OCI-LY3 (cell line): ENCODE data around the gene ITGA11.

Experiments
- H2AFZ ChIP-seq: fragments of 200-600, 300-600 bp; shearing (Covaris generic); 2 replicates; pipeline ENCODE4 v1.6.0; 2014; ENCODE audit warnings: antibody characterized with exemption, low read depth, low read length
- H3K27ac ChIP-seq: fragments of 200-600, 300-600 bp; sonication (generic); 2 replicates; pipeline ENCODE4 v1.5.1; 2014; ENCODE audit warnings: mild to moderate bottlenecking, low read length, moderate library complexity, mixed read lengths
- H3K27me3 ChIP-seq: fragments of 200-600, 300-600 bp; sonication (generic); 2 replicates; pipeline ENCODE4 v1.6.1; 2014; ENCODE audit warnings: low read depth, low read length, mixed read lengths
- H3K36me3 ChIP-seq: fragments of 200-600, 300-600 bp; sonication (generic); replicated peaks from 2 replicates; pipeline ENCODE3; 2014; ENCODE audit warnings: low read depth, low read length, mixed read lengths
- H3K4me1 ChIP-seq: fragments of 300-600, 200-600 bp; sonication (generic); 2 replicates; pipeline ENCODE4 v1.6.1; 2014; ENCODE audit warnings: low read length, mixed read lengths
- H3K4me2 ChIP-seq: fragments of 200-600, 300-600 bp; sonication (generic); 2 replicates; pipeline ENCODE4 v1.6.1; 2014; ENCODE audit warnings: low read length, mixed read lengths
- H3K4me3 ChIP-seq: fragments of 300-600, 200-600 bp; sonication (generic); 2 replicates; pipeline ENCODE4 v1.5.1; 2014; ENCODE audit warnings: antibody characterized with exemption, mild to moderate bottlenecking, low read length, moderate library complexity
- H3K79me2 ChIP-seq: fragments of 300-600, 200-600 bp; shearing (Covaris generic); 2 replicates; pipeline ENCODE4 v1.6.1; 2014; ENCODE audit warnings: mild to moderate bottlenecking, low read length, mixed read lengths
- H3K9ac ChIP-seq: fragments of 300-600, 200-600 bp; shearing (Covaris generic); 2 replicates; pipeline ENCODE4 v1.6.0; 2014; ENCODE audit warnings: mild to moderate bottlenecking, low read length, moderate library complexity
- H3K9me3 ChIP-seq: fragments of 200-600, 300-600 bp; shearing (Covaris generic); 2 replicates; pipeline ENCODE4 v1.6.1; 2014; ENCODE audit warnings: low read length, mixed read lengths; ENCODE audit not compliant: insufficient read depth
- H4K20me1 ChIP-seq: fragments of 200-600, 300-600 bp; sonication (generic); 2 replicates; pipeline ENCODE4 v1.6.1; 2016; ENCODE audit warnings: low read length, mixed read lengths; ENCODE audit not compliant: insufficient read depth
- CTCF ChIP-seq: fragments of 200-600, 300-600 bp; sonication (generic); IDR thresholded peaks from 2 replicates; pipeline ENCODE4 v1.5.1; 2014; ENCODE audit warnings: antibody characterized with exemption, low read length, low read depth
- EZH2phosphoT487 ChIP-seq: fragments of 200-600 bp; shearing (Covaris generic); IDR thresholded peaks from 2 replicates; pipeline ENCODE4 v1.6.1; 2018; ENCODE audit warnings: antibody characterized with exemption, mixed run types, low read depth

Gene ITGA11

GRCh38 chr15:68256675-68257450, 175.1 kb downstream of the ITGA11 start:
- no peak overlapping the region for H3K4me2 ChIP-seq
- no peak overlapping the region for H3K4me3 ChIP-seq
- H3K9ac ChIP-seq = no peak overlapping the region
- peaks cover 14% of the 10 kb centered on the region; the same call in 1 of the 2 replicates for H3K4me1 ChIP-seq
- no peaks in the 10 kb centered on the region for H3K9me3 ChIP-seq
- H4K20me1 ChIP-seq = no peaks in the 10 kb centered on the region
- H2AFZ ChIP-seq = no peak overlapping the region
- TF ChIP-seq CTCF (no peak), EZH2phosphoT487 (no peak)
- H3K27me3 ChIP-seq = no peaks in the 10 kb centered on the region
- H3K36me3 ChIP-seq = no peaks in the 10 kb centered on the region
- H3K79me2 ChIP-seq = no peaks in the 10 kb centered on the region
- no peak overlapping the region for H3K27ac ChIP-seq

DNA sequence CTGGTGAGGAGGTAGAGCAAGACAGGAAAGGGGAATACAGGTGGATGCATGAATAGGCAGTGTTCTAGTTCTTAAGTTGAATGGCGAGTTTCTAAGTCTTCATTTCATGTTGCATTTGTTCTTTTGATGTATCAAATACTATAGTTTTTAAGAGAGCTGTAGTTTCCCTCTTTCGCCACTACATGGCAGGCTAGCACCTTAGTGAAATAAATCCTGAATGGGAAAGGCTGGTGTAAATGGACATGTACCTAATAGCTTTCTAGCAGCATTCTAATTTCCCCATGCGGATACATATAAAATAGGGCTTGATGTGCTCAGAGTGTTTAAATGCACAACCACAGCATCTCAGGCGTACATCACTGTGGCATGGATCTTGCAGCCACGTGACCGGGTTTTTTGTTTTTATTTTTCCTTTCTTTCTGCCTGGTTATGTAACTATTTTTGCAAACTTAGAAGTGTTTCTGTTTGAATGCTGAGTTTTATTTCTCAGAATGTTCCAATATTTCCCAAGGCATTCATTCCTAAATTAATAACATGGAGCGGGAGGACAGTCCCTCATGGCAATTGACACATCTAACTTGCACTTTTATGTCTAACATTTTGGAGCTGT, 178.9 kb downstream of the ITGA11 start:
- no peaks in the 10 kb centered on the region for H3K36me3 ChIP-seq
- H3K9me3 ChIP-seq = no peaks in the 10 kb centered on the region
- peaks cover 15% of the 10 kb centered on the region; the same call in 1 of the 2 replicates for H3K4me1 ChIP-seq
- no peaks in the 10 kb centered on the region for H4K20me1 ChIP-seq
- H3K4me3 ChIP-seq = peak overlapping the region; percentile 49
- H3K27ac ChIP-seq = no peak overlapping the region
- H3K79me2 ChIP-seq = no peaks in the 10 kb centered on the region
- no peak overlapping the region for H3K9ac ChIP-seq
- H2AFZ ChIP-seq = no peak overlapping the region
- no peak for TF ChIP-seq EZH2phosphoT487
- peak; percentile 96 for TF ChIP-seq CTCF
- no peaks in the 10 kb centered on the region for H3K27me3 ChIP-seq
- H3K4me2 ChIP-seq = peak overlapping the region; percentile 56

- no peak overlapping the region for H3K4me2 ChIP-seq
- no peak for TF ChIP-seq CTCF
- TF ChIP-seq EZH2phosphoT487 = no peak
- peaks cover 5% of the 10 kb centered on the region; the same call in 1 of the 2 replicates for H3K9me3 ChIP-seq
- H2AFZ ChIP-seq = no peak overlapping the region
- H3K4me1 ChIP-seq = peaks cover 8% of the 10 kb centered on the region; the same call in 1 of the 2 replicates
- H3K79me2 ChIP-seq = no peaks in the 10 kb centered on the region
- no peaks in the 10 kb centered on the region for H4K20me1 ChIP-seq
- no peaks in the 10 kb centered on the region for H3K36me3 ChIP-seq
- H3K4me3 ChIP-seq = no peak overlapping the region
- H3K27ac ChIP-seq = no peak overlapping the region
- no peak overlapping the region for H3K9ac ChIP-seq
- H3K27me3 ChIP-seq = no peaks in the 10 kb centered on the region
Observed at GRCh38 chr15:68249058-68249713, 182.8 kb downstream of the ITGA11 start.
